ENCODE data around the gene RAB17.

RAB17 gene

GRCh38 chr2:237583385-237584295 is 6.9 kb downstream of the RAB17 start:
- Histone ChIP-seq H3K36me3 (ENCODE audit: insufficient read depth, low read length) (no peaks in the 10 kb centered on the region), H2AFZ (ENCODE audit: low read depth, low read length) (no peak overlapping the region), H3K9me3 (ENCODE audit: insufficient read depth, low read length, severe bottlenecking) (no peaks in the 10 kb centered on the region), H3K4me2 (ENCODE audit: insufficient read depth, low read length) (no peak overlapping the region), H3K27me3 (ENCODE audit: insufficient read depth, low read length, poor library complexity) (no peaks in the 10 kb centered on the region), H3K4me1 (ENCODE audit: insufficient read depth, low read length) (no peaks in the 10 kb centered on the region), H3K27ac (ENCODE audit: low read length) (no peak overlapping the region), H3K4me3 (ENCODE audit: low read depth in 1 of 2, low read length in 2 of 2) (no peak overlapping the region), H3K79me2 (ENCODE audit: insufficient read depth, low read length) (no peaks in the 10 kb centered on the region), H4K20me1 (ENCODE audit: insufficient read depth, low read length) (no peaks in the 10 kb centered on the region), H3K9ac (ENCODE audit: low read depth, low read length) (no peak overlapping the region)
- TF ChIP-seq, protein P1, sequence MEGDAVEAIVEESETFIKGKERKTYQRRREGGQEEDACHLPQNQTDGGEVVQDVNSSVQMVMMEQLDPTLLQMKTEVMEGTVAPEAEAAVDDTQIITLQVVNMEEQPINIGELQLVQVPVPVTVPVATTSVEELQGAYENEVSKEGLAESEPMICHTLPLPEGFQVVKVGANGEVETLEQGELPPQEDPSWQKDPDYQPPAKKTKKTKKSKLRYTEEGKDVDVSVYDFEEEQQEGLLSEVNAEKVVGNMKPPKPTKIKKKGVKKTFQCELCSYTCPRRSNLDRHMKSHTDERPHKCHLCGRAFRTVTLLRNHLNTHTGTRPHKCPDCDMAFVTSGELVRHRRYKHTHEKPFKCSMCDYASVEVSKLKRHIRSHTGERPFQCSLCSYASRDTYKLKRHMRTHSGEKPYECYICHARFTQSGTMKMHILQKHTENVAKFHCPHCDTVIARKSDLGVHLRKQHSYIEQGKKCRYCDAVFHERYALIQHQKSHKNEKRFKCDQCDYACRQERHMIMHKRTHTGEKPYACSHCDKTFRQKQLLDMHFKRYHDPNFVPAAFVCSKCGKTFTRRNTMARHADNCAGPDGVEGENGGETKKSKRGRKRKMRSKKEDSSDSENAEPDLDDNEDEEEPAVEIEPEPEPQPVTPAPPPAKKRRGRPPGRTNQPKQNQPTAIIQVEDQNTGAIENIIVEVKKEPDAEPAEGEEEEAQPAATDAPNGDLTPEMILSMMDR (IDR thresholded peaks at IDR 0.05; ENCODE audit: borderline replicate concordance, extremely low read depth, low read length, poor library complexity, severe bottlenecking), result no peak
- no peak for TF ChIP-seq EZH2 (IDR thresholded peaks at IDR 0.05; ENCODE audit: borderline replicate concordance, low read depth, low read length, severe bottlenecking)
- ATAC-seq (ENCODE audit: insufficient read depth, low read depth), result no peak
- DNase-seq, result no peak

GRCh38 chr2:237581751-237582746 is 8.5 kb downstream of the RAB17 start:
- TF ChIP-seq EZH2 (IDR thresholded peaks at IDR 0.05; ENCODE audit: borderline replicate concordance, low read depth, low read length, severe bottlenecking), result no peak
- TF ChIP-seq, protein P1 (IDR thresholded peaks at IDR 0.05; ENCODE audit: borderline replicate concordance, extremely low read depth, low read length, poor library complexity, severe bottlenecking), result peak; percentile 42
- ATAC-seq (ENCODE audit: insufficient read depth, low read depth) (no peak), DNase-seq (no peak)
- H3K4me2 ChIP-seq (ENCODE audit: insufficient read depth, low read length), result no peak overlapping the region
- H3K4me3 ChIP-seq (ENCODE audit: low read depth in 1 of 2, low read length in 2 of 2), result no peak overlapping the region
- no peak overlapping the region for H2AFZ ChIP-seq (ENCODE audit: low read depth, low read length)
- H3K27ac ChIP-seq (ENCODE audit: low read length), result no peak overlapping the region
- no peaks in the 10 kb centered on the region for H3K79me2 ChIP-seq (ENCODE audit: insufficient read depth, low read length)
- H4K20me1 ChIP-seq (ENCODE audit: insufficient read depth, low read length), result no peaks in the 10 kb centered on the region
- no peaks in the 10 kb centered on the region for H3K4me1 ChIP-seq (ENCODE audit: insufficient read depth, low read length)
- no peaks in the 10 kb centered on the region for H3K27me3 ChIP-seq (ENCODE audit: insufficient read depth, low read length, poor library complexity)
- H3K9ac ChIP-seq (ENCODE audit: low read depth, low read length), result no peak overlapping the region
- H3K9me3 ChIP-seq (ENCODE audit: insufficient read depth, low read length, severe bottlenecking), result no peaks in the 10 kb centered on the region
- no peaks in the 10 kb centered on the region for H3K36me3 ChIP-seq (ENCODE audit: insufficient read depth, low read length)

DNA sequence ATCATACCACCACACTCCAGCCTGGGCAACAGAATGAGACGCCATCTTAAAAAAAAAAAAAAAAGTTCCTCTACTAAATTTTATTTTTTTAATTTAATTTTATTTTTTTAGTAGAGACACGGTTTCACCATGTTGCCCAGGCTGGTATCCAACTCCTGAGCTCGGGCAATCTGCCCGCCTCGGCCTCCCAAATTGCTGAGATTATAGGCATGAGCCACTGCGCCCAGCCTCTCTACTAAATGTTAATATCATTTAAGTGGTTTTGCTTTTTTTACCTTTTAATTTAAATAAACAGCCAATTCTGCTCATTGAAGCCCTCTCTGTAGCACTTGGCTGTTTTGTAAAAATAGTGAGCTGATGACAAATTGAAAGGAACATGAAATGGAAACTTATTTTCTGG is 9.2 kb downstream of the RAB17 start:
- no peak for TF ChIP-seq EZH2 (IDR thresholded peaks at IDR 0.05; ENCODE audit: borderline replicate concordance, low read depth, low read length, severe bottlenecking)
- TF ChIP-seq, protein P1 (IDR thresholded peaks at IDR 0.05; ENCODE audit: borderline replicate concordance, extremely low read depth, low read length, poor library complexity, severe bottlenecking), result no peak
- H3K27ac ChIP-seq (ENCODE audit: low read length), result no peak overlapping the region
- H3K4me2 ChIP-seq (ENCODE audit: insufficient read depth, low read length), result no peak overlapping the region
- DNase-seq (no peak), ATAC-seq (ENCODE audit: insufficient read depth, low read depth) (no peak)
- no peaks in the 10 kb centered on the region for H3K79me2 ChIP-seq (ENCODE audit: insufficient read depth, low read length)
- no peak overlapping the region for H3K4me3 ChIP-seq (ENCODE audit: low read depth in 1 of 2, low read length in 2 of 2)
- no peak overlapping the region for H2AFZ ChIP-seq (ENCODE audit: low read depth, low read length)
- no peaks in the 10 kb centered on the region for H3K36me3 ChIP-seq (ENCODE audit: insufficient read depth, low read length)
- no peaks in the 10 kb centered on the region for H4K20me1 ChIP-seq (ENCODE audit: insufficient read depth, low read length)
- no peak overlapping the region for H3K9ac ChIP-seq (ENCODE audit: low read depth, low read length)
- H3K9me3 ChIP-seq (ENCODE audit: insufficient read depth, low read length, severe bottlenecking), result no peaks in the 10 kb centered on the region
- no peaks in the 10 kb centered on the region for H3K4me1 ChIP-seq (ENCODE audit: insufficient read depth, low read length)
- H3K27me3 ChIP-seq (ENCODE audit: insufficient read depth, low read length, poor library complexity), result no peaks in the 10 kb centered on the region

All from DND-41 (cell line).